ENCODE measurements around the gene ASZ1.
A peak's percentile ranks its signal among the peaks of the same experiment; 100 is the strongest.
"Not testable (repeated sequence)": the region's sequence is repeated elsewhere in the genome, so short reads cannot be mapped to it uniquely, and the experiment has no call there.

ASZ1 gene

GRCh38 chr7:117435475-117436043, 8.3 kb upstream of the ASZ1 start:
- TF ChIP-seq, protein P1, sequence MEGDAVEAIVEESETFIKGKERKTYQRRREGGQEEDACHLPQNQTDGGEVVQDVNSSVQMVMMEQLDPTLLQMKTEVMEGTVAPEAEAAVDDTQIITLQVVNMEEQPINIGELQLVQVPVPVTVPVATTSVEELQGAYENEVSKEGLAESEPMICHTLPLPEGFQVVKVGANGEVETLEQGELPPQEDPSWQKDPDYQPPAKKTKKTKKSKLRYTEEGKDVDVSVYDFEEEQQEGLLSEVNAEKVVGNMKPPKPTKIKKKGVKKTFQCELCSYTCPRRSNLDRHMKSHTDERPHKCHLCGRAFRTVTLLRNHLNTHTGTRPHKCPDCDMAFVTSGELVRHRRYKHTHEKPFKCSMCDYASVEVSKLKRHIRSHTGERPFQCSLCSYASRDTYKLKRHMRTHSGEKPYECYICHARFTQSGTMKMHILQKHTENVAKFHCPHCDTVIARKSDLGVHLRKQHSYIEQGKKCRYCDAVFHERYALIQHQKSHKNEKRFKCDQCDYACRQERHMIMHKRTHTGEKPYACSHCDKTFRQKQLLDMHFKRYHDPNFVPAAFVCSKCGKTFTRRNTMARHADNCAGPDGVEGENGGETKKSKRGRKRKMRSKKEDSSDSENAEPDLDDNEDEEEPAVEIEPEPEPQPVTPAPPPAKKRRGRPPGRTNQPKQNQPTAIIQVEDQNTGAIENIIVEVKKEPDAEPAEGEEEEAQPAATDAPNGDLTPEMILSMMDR (IDR thresholded peaks at IDR 0.05; ENCODE audit: extremely low read depth, insufficient read depth, missing control alignments) = no peak
- in situ Hi-C loops (cut with MboI; ENCODE audit: low pct_unique_long_range_greater_than_20kb, low sequenced_read_pairs, unreplicated experiment) = no loop called here
- DNase-seq (ENCODE audit: low spot score) = peak; percentile 60

- in situ Hi-C loops (cut with MboI; ENCODE audit: low pct_unique_long_range_greater_than_20kb, low sequenced_read_pairs, unreplicated experiment) = no loop called here
- TF ChIP-seq, protein P1 (IDR thresholded peaks at IDR 0.05; ENCODE audit: extremely low read depth, insufficient read depth, missing control alignments) = no peak
- DNase-seq (ENCODE audit: low spot score) = peak; percentile 40
These were observed 3.0 kb downstream of the ASZ1 start for GRCh38 chr7:117424090-117424829.

- in situ Hi-C loops (cut with MboI; ENCODE audit: low pct_unique_long_range_greater_than_20kb, low sequenced_read_pairs, unreplicated experiment) = not testable (repeated sequence)
These were observed 12.7 kb downstream of the ASZ1 start for GRCh38 chr7:117414591-117414990.

GRCh38 chr7:117412946-117413559, 14.2 kb downstream of the ASZ1 start:
- no peak for DNase-seq (ENCODE audit: low spot score)
- in situ Hi-C loops (cut with MboI; ENCODE audit: low pct_unique_long_range_greater_than_20kb, low sequenced_read_pairs, unreplicated experiment) = no loop called here
- TF ChIP-seq, protein P1 (IDR thresholded peaks at IDR 0.05; ENCODE audit: extremely low read depth, insufficient read depth, missing control alignments) = no peak

More at GRCh38 chr7:117414591-117414990, 12.7 kb downstream of the ASZ1 start:
- DNase-seq (ENCODE audit: low spot score) = not testable (repeated sequence)

DNA sequence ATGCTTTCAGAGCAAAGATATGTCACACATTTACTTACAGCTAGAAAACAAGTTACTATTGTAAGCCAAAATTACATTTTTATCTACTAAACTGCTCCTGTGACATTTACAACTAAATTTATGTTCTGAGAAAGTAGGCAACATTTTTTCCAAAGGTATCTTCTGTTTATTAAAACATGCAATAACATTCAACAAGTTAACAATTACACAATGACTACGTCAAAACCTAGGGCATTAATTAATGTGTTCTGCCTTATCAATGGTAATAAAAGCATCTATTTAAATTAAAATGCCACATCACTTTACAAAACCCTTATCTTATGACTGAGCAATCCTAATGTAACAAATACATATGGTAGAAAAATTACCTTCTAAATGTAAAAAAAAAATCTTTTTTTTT, 14.9 kb downstream of the ASZ1 start:
- TF ChIP-seq, protein P1 (IDR thresholded peaks at IDR 0.05; ENCODE audit: extremely low read depth, insufficient read depth, missing control alignments) = no peak
- in situ Hi-C loops (cut with MboI; ENCODE audit: low pct_unique_long_range_greater_than_20kb, low sequenced_read_pairs, unreplicated experiment) = no loop called here

DNA sequence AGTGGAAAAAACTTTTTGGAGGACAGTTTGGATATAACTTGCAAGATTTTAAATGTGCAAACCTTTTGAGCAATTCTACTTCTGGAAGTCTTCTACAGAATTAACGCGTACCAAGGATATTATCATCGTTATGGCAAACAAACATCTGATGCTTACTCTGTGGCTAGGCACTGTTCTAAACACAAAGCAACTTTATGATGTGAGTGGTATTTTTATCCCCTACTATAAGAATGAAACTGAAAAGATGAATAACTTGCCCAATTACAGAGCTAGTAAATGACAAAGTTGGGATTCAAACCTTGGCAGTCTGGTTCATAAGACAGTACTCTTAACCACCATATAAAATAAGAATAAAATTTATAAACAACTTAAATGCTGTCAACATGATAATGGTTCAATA, 15.8 kb downstream of the ASZ1 start:
- no peak for DNase-seq (ENCODE audit: low spot score)
- in situ Hi-C loops (cut with MboI; ENCODE audit: low pct_unique_long_range_greater_than_20kb, low sequenced_read_pairs, unreplicated experiment) = no loop called here
- TF ChIP-seq, protein P1 (IDR thresholded peaks at IDR 0.05; ENCODE audit: extremely low read depth, insufficient read depth, missing control alignments) = no peak

More for the DNA sequence above, 14.9 kb downstream of the ASZ1 start:
- no peak for DNase-seq (ENCODE audit: low spot score)

DNA sequence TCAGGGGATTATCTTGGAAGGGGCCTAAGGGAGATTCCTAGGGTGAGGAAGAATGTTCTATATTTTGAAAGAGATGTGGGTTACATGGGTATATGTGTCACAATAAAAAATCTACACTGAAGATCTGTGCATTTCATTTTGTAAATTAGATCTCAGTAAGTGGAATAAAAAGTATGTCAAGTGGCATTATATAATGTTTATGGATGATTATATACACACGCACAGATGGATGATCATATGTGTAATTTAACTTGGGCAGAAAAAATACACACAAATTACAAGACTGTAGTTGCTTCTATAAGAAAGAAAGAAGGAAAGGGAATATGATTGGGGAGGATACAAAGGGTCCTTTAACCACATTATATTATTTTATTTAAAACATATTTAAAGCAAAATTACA, 18.5 kb downstream of the ASZ1 start:
- no peak for DNase-seq (ENCODE audit: low spot score)
- TF ChIP-seq, protein P1 (IDR thresholded peaks at IDR 0.05; ENCODE audit: extremely low read depth, insufficient read depth, missing control alignments) = no peak
- in situ Hi-C loops (cut with MboI; ENCODE audit: low pct_unique_long_range_greater_than_20kb, low sequenced_read_pairs, unreplicated experiment) = no loop called here
